ENCODE measurements around the gene SPINK4.

Gene SPINK4

GRCh38 chr9:33297432-33297831 is 57.5 kb downstream of the SPINK4 start:
- CTCF ChIA-PET = interaction anchor here (1.2 to 2.3 kb wide), 8 partner anchors 8 to 918 kb away, joined by 3 to 19 read pairs (median 6); no protein-coding TSS in a partner anchor
- DNase-seq (ENCODE audit: extremely low spot score) = peak; percentile 55
- no peak for TF ChIP-seq CTCF (IDR thresholded peaks at IDR 0.05; ENCODE audit: control extremely low read depth, extremely low read depth, low read depth, missing control alignments)
- POLR2A ChIA-PET = interaction anchor here (1.8 kb wide), 1 partner anchor 273 kb away, joined by 5 read pairs; the partner anchor contains the start of gene DNAJA1

Measured in GM10248 (cell line).